Measurements from ENCODE around the gene PGGHG. TPM values are rescaled to one million over a fixed set of nuclear protein-coding genes. Genes with fewer than 3 reads are reported as not detected.

Gene PGGHG
- total and polyA plus RNA-seq, 7 donors, result 1.6 to 68.0 (median 13.0) TPM

GRCh38 chr11:283405-284104 lies 5.4 kb upstream of the PGGHG start:
- intact Hi-C loops (cut with DNase I), result no loop called here
- DNase-seq, result no peak
- Histone ChIP-seq H3K27ac (no peak overlapping the region), H3K36me3 (no peaks in the 10 kb centered on the region), H3K27me3 (peaks cover 43 to 90% (median 65%) of the 10 kb centered on the region in 3 donors), H3K4me1 (peaks cover 0 to 40% (median 33%) of the 10 kb centered on the region in 4 donors), H3K9me3 (no peaks in the 10 kb centered on the region), H3K4me3 (no peak overlapping the region)
- 87 to 88% methylated on average over 23 of the region's 23 CpGs for WGBS, 2 donors
- TF ChIP-seq EP300 (IDR thresholded peaks at IDR 0.05) (no peak), POLR2A (IDR thresholded peaks at IDR 0.05) (no peak), POLR2AphosphoS5 (IDR thresholded peaks at IDR 0.05) (no peak), CTCF (IDR thresholded peaks at IDR 0.05) (no peak)

DNA sequence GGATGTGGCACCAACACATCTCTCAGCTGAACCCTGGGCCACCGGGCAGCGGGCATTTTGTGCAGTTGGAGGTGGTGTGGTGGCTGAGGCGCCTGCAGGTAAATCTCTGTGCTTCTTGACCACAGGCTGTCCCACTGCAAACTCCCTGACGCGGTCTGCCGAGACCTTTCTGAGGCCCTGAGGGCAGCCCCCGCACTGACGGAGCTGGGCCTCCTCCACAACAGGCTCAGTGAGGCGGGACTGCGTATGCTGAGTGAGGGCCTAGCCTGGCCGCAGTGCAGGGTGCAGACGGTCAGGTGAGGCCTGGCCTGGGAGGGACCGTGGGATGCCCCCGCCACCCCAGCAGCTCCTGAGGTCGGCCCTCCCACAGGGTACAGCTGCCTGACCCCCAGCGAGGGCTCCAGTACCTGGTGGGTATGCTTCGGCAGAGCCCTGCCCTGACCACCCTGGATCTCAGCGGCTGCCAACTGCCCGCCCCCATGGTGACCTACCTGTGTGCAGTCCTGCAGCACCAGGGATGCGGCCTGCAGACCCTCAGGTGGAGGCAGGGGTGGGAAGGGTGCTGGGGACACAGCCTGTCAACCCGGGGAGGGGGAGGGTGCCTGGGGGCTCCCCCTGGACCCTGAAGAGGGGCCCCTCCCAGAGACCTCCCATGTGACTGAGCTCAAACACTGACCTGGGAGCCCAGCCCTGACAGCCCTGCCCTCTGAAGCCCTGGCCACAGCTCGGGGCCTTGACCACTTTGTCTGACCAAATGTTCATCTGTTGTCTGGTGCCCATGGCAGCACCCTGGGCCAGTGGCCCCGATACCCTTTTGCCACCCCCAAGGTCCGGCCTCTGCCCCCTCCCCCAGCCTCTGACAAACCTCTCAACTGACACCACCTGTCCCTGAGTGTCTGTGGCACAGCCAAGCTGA lies 4.6 kb upstream of the PGGHG start:
- no peaks in the 10 kb centered on the region for H3K36me3 ChIP-seq
- intact Hi-C loops (cut with DNase I), result loop anchor here (5.0 kb wide), 3 partner anchors 32 to 168 kb away; partner anchors contain the start of gene PTDSS2
- WGBS, 2 donors, result 89 to 90% methylated on average over 24 of the region's 24 CpGs
- TF ChIP-seq POLR2AphosphoS5 (IDR thresholded peaks at IDR 0.05), result no peak
- TF ChIP-seq POLR2A (IDR thresholded peaks at IDR 0.05), result no peak
- TF ChIP-seq CTCF (IDR thresholded peaks at IDR 0.05), result no peak
- TF ChIP-seq EP300 (IDR thresholded peaks at IDR 0.05), result no peak
- no peak overlapping the region for H3K4me3 ChIP-seq
- H3K9me3 ChIP-seq, result no peaks in the 10 kb centered on the region
- H3K27ac ChIP-seq, result no peak overlapping the region
- peaks cover 0 to 36% (median 31%) of the 10 kb centered on the region in 4 donors for H3K4me1 ChIP-seq
- peaks cover 34 to 83% (median 57%) of the 10 kb centered on the region in 3 donors for H3K27me3 ChIP-seq
- DNase-seq, result peak; percentile 57

DNA sequence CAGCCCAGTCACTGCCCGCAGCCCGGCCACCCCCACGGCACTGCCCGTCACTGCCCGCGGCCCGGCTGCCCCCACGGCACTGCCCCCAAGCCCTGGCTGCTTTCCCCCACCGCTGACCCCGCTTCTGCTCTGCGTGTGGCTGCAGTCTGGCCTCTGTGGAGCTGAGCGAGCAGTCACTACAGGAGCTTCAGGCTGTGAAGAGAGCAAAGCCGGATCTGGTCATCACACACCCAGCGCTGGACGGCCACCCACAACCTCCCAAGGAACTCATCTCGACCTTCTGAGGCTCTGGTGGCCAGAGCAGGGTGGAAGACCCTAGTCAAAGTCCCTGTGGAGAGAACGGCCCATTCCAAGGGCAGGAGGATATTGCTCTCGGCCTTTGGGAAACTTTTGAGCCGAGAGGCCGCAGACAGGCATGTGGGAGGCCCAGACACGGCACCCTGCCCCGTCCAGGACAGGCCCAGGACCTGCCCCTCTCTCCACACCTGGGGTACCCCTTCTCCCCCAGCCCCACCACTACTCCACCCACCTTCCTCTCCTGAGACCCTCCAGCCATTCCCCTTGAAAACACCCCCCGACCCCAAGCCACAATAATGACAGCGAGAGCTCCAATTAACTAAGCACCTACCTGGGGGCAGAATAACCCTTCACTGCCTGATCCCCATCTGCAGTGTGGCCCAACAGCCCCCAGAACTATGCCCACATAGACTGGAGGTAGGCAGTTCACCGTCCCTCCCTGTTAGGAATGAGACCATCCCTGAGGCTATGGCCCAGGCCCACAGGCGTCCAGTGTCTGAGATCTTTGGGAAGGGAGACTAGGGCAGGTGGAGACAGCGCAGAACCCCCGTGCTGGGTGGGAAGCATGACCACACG lies 3.7 kb upstream of the PGGHG start:
- WGBS, 2 donors, result 86 to 88% methylated on average over 29 of the region's 29 CpGs

More for the DNA sequence above, 3.7 kb upstream of the PGGHG start:
- peaks cover 0 to 35% (median 29%) of the 10 kb centered on the region in 4 donors for H3K4me1 ChIP-seq
- intact Hi-C loops (cut with DNase I), result loop anchor here (5.0 kb wide), 3 partner anchors 33 to 167 kb away; partner anchors contain the start of gene PTDSS2
- no peak overlapping the region for H3K4me3 ChIP-seq
- H3K36me3 ChIP-seq, result no peaks in the 10 kb centered on the region
- H3K27me3 ChIP-seq, result peaks cover 26 to 74% (median 48%) of the 10 kb centered on the region in 3 donors
- DNase-seq, result peak; percentile 53
- no peaks in the 10 kb centered on the region for H3K9me3 ChIP-seq
- no peak for TF ChIP-seq EP300 (IDR thresholded peaks at IDR 0.05)
- no peak for TF ChIP-seq POLR2A (IDR thresholded peaks at IDR 0.05)
- TF ChIP-seq POLR2AphosphoS5 (IDR thresholded peaks at IDR 0.05), result no peak
- no peak for TF ChIP-seq CTCF (IDR thresholded peaks at IDR 0.05)
- no peak overlapping the region for H3K27ac ChIP-seq

Data from sigmoid colon (tissue), 7 donors.